SK-N-MC (cell line): Measurements from ENCODE around the gene SRR.

Experiments used
- DNase-seq: peaks from one replicate; pipeline ENCODE4 v3.0.0-alpha.2; 2011; ENCODE audit warnings: low read depth, low spot score
- H3K27ac ChIP-seq: fragments of 200-600 bp; sonication (generic); 2 replicates; pipeline ENCODE4 v1.5.1; 2016; ENCODE audit warnings: mixed run types
- H3K36me3 ChIP-seq: fragments of 200-600 bp; sonication (generic); 2 replicates; pipeline ENCODE4 v1.6.1; 2017; ENCODE audit warnings: antibody characterized with exemption, low read length, mixed read lengths; ENCODE audit not compliant: insufficient read depth
- H3K4me3 ChIP-seq: fragments of 200-600 bp; sonication (generic); 2 replicates; pipeline ENCODE4 v1.5.1; 2016
- H3K9ac ChIP-seq: fragments of 200-600 bp; sonication (generic); 2 replicates; pipeline ENCODE4 v1.8.0; 2017; ENCODE audit warnings: mixed run types, mixed read lengths; ENCODE audit not compliant: insufficient read length
- H3K9me3 ChIP-seq: fragments of 200-600 bp; sonication (generic); 2 replicates; pipeline ENCODE4 v1.6.1; 2017; ENCODE audit warnings: low read depth, mild to moderate bottlenecking, antibody characterized with exemption, low read length, moderate library complexity, mixed read lengths
- EZH2 ChIP-seq: fragments of 200-600 bp; sonication (generic); IDR thresholded peaks from one replicate; pipeline ENCODE4 v1.6.1; 2017; ENCODE audit warnings: antibody characterized with exemption
- FOXP2 ChIP-seq: optimal IDR thresholded peaks from 2 replicates; pipeline ENCODE3; 2011; ENCODE audit warnings: mild to moderate bottlenecking, moderate library complexity; ENCODE audit not compliant: insufficient read depth; ENCODE audit errors: extremely low read length, control extremely low read depth
- POLR2AphosphoS5 ChIP-seq: IDR thresholded peaks from 2 replicates; pipeline ENCODE4 v1.6.1; 2012; ENCODE audit warnings: mild to moderate bottlenecking, low read depth, low read length, borderline replicate concordance

The SRR gene

GRCh38 chr17:2362416-2362815 is 58.7 kb downstream of the SRR start:
- Histone ChIP-seq H3K4me3 (no peak overlapping the region), H3K27ac (no peak overlapping the region), H3K9ac (no peak overlapping the region), H3K9me3 (no peaks in the 10 kb centered on the region), H3K36me3 (no peaks in the 10 kb centered on the region; the same call in 1 of the 2 replicates)
- TF ChIP-seq FOXP2: no peak
- no peak for TF ChIP-seq EZH2
- no peak for TF ChIP-seq POLR2AphosphoS5
- DNase-seq: no peak

DNA sequence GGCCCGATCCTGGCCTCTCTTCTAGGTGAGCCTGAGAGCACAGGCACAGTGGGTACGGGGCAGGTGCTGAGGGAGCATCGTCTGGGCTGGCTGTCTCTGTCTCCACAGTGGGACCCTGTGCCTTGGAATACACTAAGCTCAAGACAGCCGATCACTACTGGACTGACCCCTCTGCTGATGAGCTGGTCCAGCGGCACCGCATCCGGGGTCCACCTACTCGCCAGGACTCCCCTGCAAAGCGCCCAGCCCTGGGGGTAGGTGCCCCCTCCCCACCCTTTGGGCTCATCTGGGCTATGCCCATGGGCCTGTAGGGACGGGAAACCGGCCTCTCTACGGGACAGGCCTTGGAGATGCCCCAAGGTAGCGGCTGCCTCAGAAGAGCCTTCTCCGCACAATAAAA is 59.1 kb downstream of the SRR start:
- TF ChIP-seq FOXP2 (no peak), EZH2 (no peak), POLR2AphosphoS5 (no peak)
- Histone ChIP-seq H3K9me3 (no peaks in the 10 kb centered on the region), H3K27ac (no peak overlapping the region), H3K4me3 (no peak overlapping the region), H3K36me3 (no peaks in the 10 kb centered on the region; the same call in 1 of the 2 replicates), H3K9ac (no peak overlapping the region)
- DNase-seq: no peak

DNA sequence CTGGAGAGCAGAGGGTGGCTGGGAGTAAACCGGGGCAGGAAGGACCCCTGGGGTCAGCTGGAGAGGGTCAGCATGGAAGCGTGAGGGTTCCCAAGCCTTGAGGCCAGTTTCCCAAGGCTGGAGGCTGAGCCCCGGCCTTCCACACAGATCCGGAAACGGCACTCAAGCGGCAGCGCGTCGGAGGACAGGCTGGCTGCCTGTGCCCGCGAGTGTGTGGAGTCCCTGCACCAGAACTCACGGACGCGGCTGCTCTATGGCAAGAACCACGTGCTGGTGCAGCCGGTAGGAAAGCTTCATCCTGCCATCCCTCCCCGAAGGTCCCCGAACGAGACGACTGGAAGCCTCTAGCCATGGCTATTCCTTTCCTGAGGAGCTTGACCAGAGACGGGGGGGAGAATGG is 59.6 kb downstream of the SRR start:
- Histone ChIP-seq H3K9me3 (no peaks in the 10 kb centered on the region), H3K36me3 (no peaks in the 10 kb centered on the region; the same call in 1 of the 2 replicates), H3K4me3 (no peak overlapping the region), H3K27ac (no peak overlapping the region), H3K9ac (no peak overlapping the region)
- TF ChIP-seq POLR2AphosphoS5 (no peak), EZH2 (no peak), FOXP2 (no peak)
- DNase-seq: no peak

- no peaks in the 10 kb centered on the region for H3K9me3 ChIP-seq
- H3K9ac ChIP-seq: no peak overlapping the region
- no peak for DNase-seq
- H3K4me3 ChIP-seq: no peak overlapping the region
- TF ChIP-seq EZH2 (no peak), FOXP2 (no peak)
- no peak overlapping the region for H3K27ac ChIP-seq
- no peaks in the 10 kb centered on the region; the same call in 1 of the 2 replicates for H3K36me3 ChIP-seq
Observed at GRCh38 chr17:2363851-2364762, 60.4 kb downstream of the SRR start.

- H3K9ac ChIP-seq: no peak overlapping the region
- no peaks in the 10 kb centered on the region for H3K9me3 ChIP-seq
- no peaks in the 10 kb centered on the region; the same call in 1 of the 2 replicates for H3K36me3 ChIP-seq
- no peak for DNase-seq
- no peak overlapping the region for H3K27ac ChIP-seq
- TF ChIP-seq FOXP2 (no peak), POLR2AphosphoS5 (no peak), EZH2 (no peak)
- H3K4me3 ChIP-seq: no peak overlapping the region
Observed at GRCh38 chr17:2364763-2365116, 61.0 kb downstream of the SRR start.

DNA sequence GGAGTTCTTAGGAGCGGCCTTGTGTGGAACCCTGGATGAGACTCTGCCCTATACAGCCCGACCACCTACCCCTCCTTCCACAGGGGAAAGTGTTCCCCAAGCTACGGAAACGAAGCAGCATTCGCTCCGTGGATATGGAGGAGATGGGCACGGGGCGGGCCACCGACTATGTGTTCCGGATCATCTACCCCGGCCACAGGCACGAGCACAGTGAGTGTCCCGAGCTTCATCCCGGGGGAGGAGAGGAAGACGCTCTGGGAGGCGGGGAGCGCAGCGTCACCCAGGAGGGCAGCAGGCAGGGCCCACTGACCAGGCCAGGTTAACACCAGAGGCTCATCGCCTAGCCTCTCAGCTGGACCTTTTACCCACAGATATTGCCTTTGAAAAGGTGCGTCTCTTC is 61.4 kb downstream of the SRR start:
- TF ChIP-seq EZH2 (no peak), POLR2AphosphoS5 (no peak)
- Histone ChIP-seq H3K36me3 (no peaks in the 10 kb centered on the region; the same call in 1 of the 2 replicates), H3K9ac (no peak overlapping the region), H3K9me3 (no peaks in the 10 kb centered on the region), H3K27ac (no peak overlapping the region), H3K4me3 (no peak overlapping the region)
- no peak for DNase-seq

DNA sequence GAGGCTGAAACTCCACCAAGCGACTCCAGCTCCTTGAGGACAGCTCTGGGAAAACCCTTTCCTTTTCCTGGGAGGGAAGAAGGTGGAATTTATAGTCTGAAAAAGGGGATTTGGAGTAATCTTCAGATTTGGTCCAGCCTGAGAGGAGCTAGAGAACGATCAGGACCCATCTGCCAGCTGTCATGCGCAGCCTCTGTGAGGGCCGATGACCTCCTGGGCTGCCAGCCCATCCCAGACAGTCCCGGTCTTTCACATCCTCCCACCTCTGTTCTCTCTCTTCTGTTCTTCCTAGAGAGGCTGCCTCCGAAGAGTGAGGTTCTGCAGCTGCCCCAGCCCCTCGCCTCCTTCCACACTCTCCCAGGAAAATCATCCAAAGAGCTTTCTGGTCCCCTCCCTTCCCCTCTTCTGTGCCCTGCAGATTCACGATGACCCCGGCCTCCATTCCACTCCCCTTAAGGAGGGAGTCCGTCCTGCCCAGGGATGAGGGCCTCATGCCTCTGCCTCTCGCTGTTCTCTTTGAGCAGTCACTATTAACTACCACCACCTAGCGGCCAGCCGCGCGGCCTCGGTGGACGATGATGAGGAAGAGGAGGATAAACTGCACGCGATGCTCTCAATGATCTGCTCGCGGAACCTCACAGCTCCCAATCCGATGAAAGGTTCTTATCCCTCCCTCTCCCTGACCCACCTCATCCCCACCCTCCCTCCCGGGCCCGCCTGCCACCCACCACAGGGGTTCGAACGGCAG is 63.2 kb downstream of the SRR start:
- Histone ChIP-seq H3K9me3 (no peaks in the 10 kb centered on the region), H3K9ac (no peak overlapping the region), H3K4me3 (no peak overlapping the region), H3K27ac (no peak overlapping the region), H3K36me3 (no peaks in the 10 kb centered on the region; the same call in 1 of the 2 replicates)
- no peak for TF ChIP-seq EZH2
- TF ChIP-seq FOXP2: no peak
- no peak for TF ChIP-seq POLR2AphosphoS5
- no peak for DNase-seq

DNA sequence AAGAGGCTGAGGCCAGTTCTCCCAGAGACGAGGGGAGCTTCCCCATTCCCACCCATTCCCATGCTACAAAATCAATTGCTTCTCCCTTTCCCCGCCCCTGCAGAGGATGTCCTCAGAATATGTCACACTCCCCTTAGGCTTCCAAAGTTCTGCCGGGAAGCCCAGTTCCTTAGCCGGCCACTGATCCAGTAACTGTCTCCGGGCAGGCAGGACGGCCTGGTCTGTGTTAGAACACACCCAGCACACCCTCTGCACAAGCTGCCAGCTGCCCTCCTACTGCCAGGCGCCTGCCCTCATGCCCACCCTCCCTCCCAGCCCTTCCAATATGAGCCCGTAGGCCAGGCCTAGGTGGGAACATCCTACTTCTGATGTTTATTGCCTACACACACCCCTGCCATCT is 64.6 kb downstream of the SRR start:
- no peaks in the 10 kb centered on the region for H3K9me3 ChIP-seq
- no peak for DNase-seq
- no peak overlapping the region for H3K27ac ChIP-seq
- TF ChIP-seq EZH2 (no peak), POLR2AphosphoS5 (no peak)
- H3K36me3 ChIP-seq: no peaks in the 10 kb centered on the region; the same call in 1 of the 2 replicates
- H3K4me3 ChIP-seq: no peak overlapping the region
- H3K9ac ChIP-seq: no peak overlapping the region

GRCh38 chr17:2369039-2369438 is 65.3 kb downstream of the SRR start:
- H3K36me3 ChIP-seq: no peaks in the 10 kb centered on the region; the same call in 1 of the 2 replicates
- TF ChIP-seq FOXP2: no peak
- TF ChIP-seq POLR2AphosphoS5: no peak
- no peak for TF ChIP-seq EZH2
- no peak for DNase-seq
- no peak overlapping the region for H3K9ac ChIP-seq
- H3K9me3 ChIP-seq: no peaks in the 10 kb centered on the region
- H3K27ac ChIP-seq: no peak overlapping the region
- no peak overlapping the region for H3K4me3 ChIP-seq
